Measurements from ENCODE around the gene RBM17. TPM values are rescaled to one million over a fixed set of nuclear protein-coding genes. Genes with fewer than 3 reads are reported as not detected.

The RBM17 gene
- total RNA-seq, 2 donors from 2014 or later = 48.5 to 65.0 TPM

Other genes starting within 250 kb of the RBM17 start
- 10 to 100 TPM; 10.4 to 15.0 TPM for gene ANKRD16, start 199.1 kb upstream of the RBM17 start, total RNA-seq
- gene FBH1, start 198.8 kb upstream of the RBM17 start, total RNA-seq = 10 to 100 TPM; 93.7 to 94.1 TPM
- gene IL15RA, start 111.5 kb upstream of the RBM17 start, total RNA-seq = 10 to 100 TPM; 34.4 to 44.1 TPM
- gene IL2RA, start 26.7 kb upstream of the RBM17 start, total RNA-seq = 10 to 100 TPM; 21.0 to 48.2 TPM
- gene PFKFB3, start 113.9 kb downstream of the RBM17 start, total RNA-seq = 100 to 1,000 TPM; 151 to 311 TPM

Data from thoracic aorta (tissue), 2 donors.